Activated naive CD4-positive, alpha-beta T cell treated with anti-CD3 and anti-CD28 coated beads for 36 hours (primary cell): ENCODE measurements around the gene SEC23A. TPM values are rescaled to one million over a fixed set of nuclear protein-coding genes. Genes with fewer than 3 reads are reported as not detected.
"Not testable (repeated sequence)": the region's sequence is repeated elsewhere in the genome, so short reads cannot be mapped to it uniquely, and the experiment has no call there.

ENCODE experiments used
- CTCF ChIA-PET: fragments of 350-600 bp; sonication (Branson Sonifier 250); formaldehyde crosslinking; loops from one replicate; lab custom pipeline; 2021; ENCODE audit warnings: antibody characterized with exemption; lab: Charles Lee
- DNase-seq: peaks from one replicate; pipeline ENCODE4 v3.0.0-alpha.2; 2020
- H3K27ac Mint-ChIP-seq: one replicate; pipeline ENCODE4 v1.8.0; 2021; ENCODE audit warnings: mild to moderate bottlenecking, mixed read lengths
- H3K27me3 Mint-ChIP-seq: one replicate; pipeline ENCODE4 v1.8.0; 2021; ENCODE audit warnings: low read depth, mixed read lengths
- H3K36me3 Mint-ChIP-seq: one replicate; pipeline ENCODE4 v1.8.0; 2021; ENCODE audit warnings: low read depth, mixed read lengths
- H3K4me1 Mint-ChIP-seq: one replicate; pipeline ENCODE4 v1.8.0; 2021; ENCODE audit warnings: low read depth, mixed read lengths
- H3K4me3 Mint-ChIP-seq: one replicate; pipeline ENCODE4 v1.8.0; 2021; ENCODE audit warnings: mild to moderate bottlenecking, moderate library complexity, mixed read lengths
- H3K9me3 Mint-ChIP-seq: one replicate; pipeline ENCODE4 v1.8.0; 2021; ENCODE audit warnings: mixed read lengths
- intact Hi-C: fragments of 100-400 bp; cut with micrococcal nuclease; formaldehyde crosslinking; loops from one replicate; pipeline ENCODE4 v1.15.1; 2023
- total RNA-seq, 2 experiments: library from RNA; stranded (reverse); gene quantifications; one replicate each; pipeline ENCODE4 v1.2.3, GENCODE V29; 2021

SEC23A gene
- total RNA-seq, 2 experiments from 2014 or later, result 40.2 to 48.0 TPM

GRCh38 chr14:39087493-39087892 is 15.5 kb downstream of the SEC23A start:
- CTCF ChIA-PET, result no interaction called here
- Mint-ChIP-seq H3K27ac (no peak overlapping the region), H3K27me3 (no peaks in the 10 kb centered on the region), H3K9me3 (no peaks in the 10 kb centered on the region), H3K4me1 (peaks cover 27% of the 10 kb centered on the region), H3K4me3 (no peak overlapping the region), H3K36me3 (peaks cover 49% of the 10 kb centered on the region)
- intact Hi-C loops, result no loop called here
- no peak for DNase-seq

GRCh38 chr14:39085933-39086332 is 17.1 kb downstream of the SEC23A start:
- Mint-ChIP-seq H3K36me3 (peaks cover 44% of the 10 kb centered on the region), H3K27ac (no peak overlapping the region)

GRCh38 chr14:39083127-39083526 is 19.9 kb downstream of the SEC23A start:
- CTCF ChIA-PET, result no interaction called here
- Mint-ChIP-seq H3K9me3 (no peaks in the 10 kb centered on the region), H3K36me3 (peaks cover 38% of the 10 kb centered on the region), H3K4me1 (peaks cover 2% of the 10 kb centered on the region), H3K27me3 (no peaks in the 10 kb centered on the region), H3K4me3 (no peak overlapping the region), H3K27ac (no peak overlapping the region)
- intact Hi-C loops, result no loop called here
- DNase-seq, result no peak

More at GRCh38 chr14:39085933-39086332, 17.1 kb downstream of the SEC23A start:
- Mint-ChIP-seq H3K9me3 (no peaks in the 10 kb centered on the region), H3K4me1 (peaks cover 17% of the 10 kb centered on the region), H3K4me3 (no peak overlapping the region), H3K27me3 (no peaks in the 10 kb centered on the region)
- intact Hi-C loops, result no loop called here
- no peak for DNase-seq
- CTCF ChIA-PET, result no interaction called here

- Mint-ChIP-seq H3K9me3 (no peaks in the 10 kb centered on the region), H3K27ac (no peak overlapping the region), H3K27me3 (no peaks in the 10 kb centered on the region), H3K4me1 (peaks cover 2% of the 10 kb centered on the region), H3K36me3 (peaks cover 37% of the 10 kb centered on the region), H3K4me3 (no peak overlapping the region)
- no peak for DNase-seq
- CTCF ChIA-PET, result interaction anchor here (1.1 kb wide), 1 partner anchor 317 kb away, joined by 6 read pairs; no protein-coding TSS in a partner anchor
- intact Hi-C loops, result no loop called here
These were observed 22.1 kb downstream of the SEC23A start for GRCh38 chr14:39080886-39081285.

- peaks cover 37% of the 10 kb centered on the region for H3K36me3 Mint-ChIP-seq
These were observed 31.9 kb downstream of the SEC23A start for GRCh38 chr14:39071096-39071495.

GRCh38 chr14:39069923-39070322 is 33.1 kb downstream of the SEC23A start:
- H3K4me3 Mint-ChIP-seq, result no peak overlapping the region
- CTCF ChIA-PET, result no interaction called here
- H3K27ac Mint-ChIP-seq, result no peak overlapping the region
- H3K36me3 Mint-ChIP-seq, result peaks cover 40% of the 10 kb centered on the region
- H3K27me3 Mint-ChIP-seq, result no peaks in the 10 kb centered on the region
- intact Hi-C loops, result no loop called here
- H3K9me3 Mint-ChIP-seq, result no peaks in the 10 kb centered on the region
- DNase-seq, result no peak
- peaks cover 2% of the 10 kb centered on the region for H3K4me1 Mint-ChIP-seq

More at GRCh38 chr14:39071096-39071495, 31.9 kb downstream of the SEC23A start:
- no peaks in the 10 kb centered on the region for H3K9me3 Mint-ChIP-seq
- CTCF ChIA-PET, result interaction anchor here (0.6 kb wide), 1 partner anchor 127 kb away, joined by 3 read pairs; no protein-coding TSS in a partner anchor
- no peaks in the 10 kb centered on the region for H3K27me3 Mint-ChIP-seq
- H3K4me1 Mint-ChIP-seq, result peaks cover 2% of the 10 kb centered on the region
- no peak overlapping the region for H3K27ac Mint-ChIP-seq
- no peak for DNase-seq
- H3K4me3 Mint-ChIP-seq, result no peak overlapping the region
- intact Hi-C loops, result no loop called here

- H3K27ac Mint-ChIP-seq, CTCF ChIA-PET: not testable (repeated sequence)
- H3K36me3 Mint-ChIP-seq, result peaks cover 44% of the 10 kb centered on the region
These were observed 33.7 kb downstream of the SEC23A start for GRCh38 chr14:39069169-39069805.

GRCh38 chr14:39060818-39061437 is 42.1 kb downstream of the SEC23A start:
- peaks cover 5% of the 10 kb centered on the region for H3K9me3 Mint-ChIP-seq
- no peaks in the 10 kb centered on the region for H3K27me3 Mint-ChIP-seq
- intact Hi-C loops, result no loop called here
- H3K4me3 Mint-ChIP-seq, result no peak overlapping the region
- no peak overlapping the region for H3K27ac Mint-ChIP-seq
- peaks cover 62% of the 10 kb centered on the region for H3K36me3 Mint-ChIP-seq
- no peaks in the 10 kb centered on the region for H3K4me1 Mint-ChIP-seq
- CTCF ChIA-PET, result no interaction called here
- DNase-seq, result no peak

More at GRCh38 chr14:39069169-39069805, 33.7 kb downstream of the SEC23A start:
- DNase-seq, H3K4me3 Mint-ChIP-seq, H3K9me3 Mint-ChIP-seq, H3K27me3 Mint-ChIP-seq, intact Hi-C loops, H3K4me1 Mint-ChIP-seq: not testable (repeated sequence)

- no peak overlapping the region for H3K4me3 Mint-ChIP-seq
- no peak for DNase-seq
- peaks cover 71% of the 10 kb centered on the region for H3K36me3 Mint-ChIP-seq
- H3K27me3 Mint-ChIP-seq, result no peaks in the 10 kb centered on the region
- H3K27ac Mint-ChIP-seq, result no peak overlapping the region
- intact Hi-C loops, result no loop called here
- CTCF ChIA-PET, result interaction anchor here (0.7 kb wide), 1 partner anchor 35 kb away, joined by 3 read pairs; no protein-coding TSS in a partner anchor
- no peaks in the 10 kb centered on the region for H3K4me1 Mint-ChIP-seq
- H3K9me3 Mint-ChIP-seq, result peaks cover 9% of the 10 kb centered on the region
These were observed 47.1 kb downstream of the SEC23A start for GRCh38 chr14:39055786-39056474.

GRCh38 chr14:39052869-39053454 is 50.1 kb downstream of the SEC23A start:
- intact Hi-C loops, H3K9me3 Mint-ChIP-seq, H3K4me3 Mint-ChIP-seq, H3K27me3 Mint-ChIP-seq, CTCF ChIA-PET, H3K4me1 Mint-ChIP-seq, H3K27ac Mint-ChIP-seq, DNase-seq: not testable (repeated sequence)
- H3K36me3 Mint-ChIP-seq, result peaks cover 62% of the 10 kb centered on the region

- Mint-ChIP-seq H3K27ac (no peak overlapping the region), H3K36me3 (peaks cover 62% of the 10 kb centered on the region), H3K4me3 (no peak overlapping the region), H3K27me3 (no peaks in the 10 kb centered on the region), H3K4me1 (peaks cover 6% of the 10 kb centered on the region), H3K9me3 (no peaks in the 10 kb centered on the region)
- CTCF ChIA-PET, result no interaction called here
- DNase-seq, result no peak
- intact Hi-C loops, result no loop called here
These were observed 52.6 kb downstream of the SEC23A start for GRCh38 chr14:39050389-39050788.

- H3K9me3 Mint-ChIP-seq, DNase-seq, H3K4me3 Mint-ChIP-seq, H3K27me3 Mint-ChIP-seq, intact Hi-C loops, H3K27ac Mint-ChIP-seq, CTCF ChIA-PET, H3K4me1 Mint-ChIP-seq: not testable (repeated sequence)
- peaks cover 35% of the 10 kb centered on the region for H3K36me3 Mint-ChIP-seq
These were observed 57.1 kb downstream of the SEC23A start for GRCh38 chr14:39045889-39046288.
